ENCODE results near the gene CCDC3. TPM values are rescaled to one million over a fixed set of nuclear protein-coding genes. Genes with fewer than 3 reads are reported as not detected.
A peak's percentile ranks its signal among the peaks of the same experiment; 100 is the strongest.

Gene CCDC3
- total RNA-seq, 4 donors from 2014 or later: 6.1 to 57.4 (median 21.6) TPM

GRCh38 chr10:12910835-12911234 is 90.7 kb downstream of the CCDC3 start:
- DNase-seq: no peak
- Histone ChIP-seq H3K4me3 (no peak overlapping the region), H3K9me3 (no peaks in the 10 kb centered on the region), H3K36me3 (no peaks in the 10 kb centered on the region), H3K27me3 (no peaks in the 10 kb centered on the region), H3K4me1 (no peaks in the 10 kb centered on the region), H3K27ac (no peak overlapping the region)
- TF ChIP-seq POLR2A (IDR thresholded peaks at IDR 0.05): no peak
- TF ChIP-seq, protein P1, sequence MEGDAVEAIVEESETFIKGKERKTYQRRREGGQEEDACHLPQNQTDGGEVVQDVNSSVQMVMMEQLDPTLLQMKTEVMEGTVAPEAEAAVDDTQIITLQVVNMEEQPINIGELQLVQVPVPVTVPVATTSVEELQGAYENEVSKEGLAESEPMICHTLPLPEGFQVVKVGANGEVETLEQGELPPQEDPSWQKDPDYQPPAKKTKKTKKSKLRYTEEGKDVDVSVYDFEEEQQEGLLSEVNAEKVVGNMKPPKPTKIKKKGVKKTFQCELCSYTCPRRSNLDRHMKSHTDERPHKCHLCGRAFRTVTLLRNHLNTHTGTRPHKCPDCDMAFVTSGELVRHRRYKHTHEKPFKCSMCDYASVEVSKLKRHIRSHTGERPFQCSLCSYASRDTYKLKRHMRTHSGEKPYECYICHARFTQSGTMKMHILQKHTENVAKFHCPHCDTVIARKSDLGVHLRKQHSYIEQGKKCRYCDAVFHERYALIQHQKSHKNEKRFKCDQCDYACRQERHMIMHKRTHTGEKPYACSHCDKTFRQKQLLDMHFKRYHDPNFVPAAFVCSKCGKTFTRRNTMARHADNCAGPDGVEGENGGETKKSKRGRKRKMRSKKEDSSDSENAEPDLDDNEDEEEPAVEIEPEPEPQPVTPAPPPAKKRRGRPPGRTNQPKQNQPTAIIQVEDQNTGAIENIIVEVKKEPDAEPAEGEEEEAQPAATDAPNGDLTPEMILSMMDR (IDR thresholded peaks at IDR 0.05 in 4 of 5, conservative IDR thresholded peaks at IDR 0.05 in 1 of 5): no peak
- intact Hi-C loops (cut with DNase I; ENCODE audit: low total_unique reads) (no loop called here), in situ Hi-C loops (cut with MboI; ENCODE audit: low sequenced_read_pairs in 4 of 4) (loop anchor here in 2 of 4 donors (25.0 kb wide), 2 partner anchors 176 to 649 kb away; no protein-coding TSS in a partner anchor)
- no peak for ATAC-seq

- in situ Hi-C loops (cut with MboI; ENCODE audit: low sequenced_read_pairs in 4 of 4): loop anchor here in 3 of 4 donors (10.0 to 25.0 kb wide), 3 partner anchors 177 to 648 kb away; no protein-coding TSS in a partner anchor
- H3K27ac ChIP-seq: peak overlapping the region in 1 of 4 donors; percentile 44
- no peak overlapping the region for H3K4me3 ChIP-seq
- no peaks in the 10 kb centered on the region for H3K4me1 ChIP-seq
- TF ChIP-seq, protein P1 (IDR thresholded peaks at IDR 0.05 in 4 of 5, conservative IDR thresholded peaks at IDR 0.05 in 1 of 5): no peak
- no peak for TF ChIP-seq POLR2A (IDR thresholded peaks at IDR 0.05)
- DNase-seq (no peak), ATAC-seq (peak in 1 of 2 donors; percentile 27)
- no peaks in the 10 kb centered on the region for H3K9me3 ChIP-seq
- H3K36me3 ChIP-seq: no peaks in the 10 kb centered on the region
- H3K27me3 ChIP-seq: no peaks in the 10 kb centered on the region
- intact Hi-C loops (cut with DNase I; ENCODE audit: low total_unique reads): loop anchor here (10.0 kb wide), 2 partner anchors 125 to 645 kb away; no protein-coding TSS in a partner anchor
Observed at GRCh38 chr10:12909836-12910185, 91.7 kb downstream of the CCDC3 start.

- Histone ChIP-seq H3K9me3 (no peaks in the 10 kb centered on the region), H3K4me1 (no peaks in the 10 kb centered on the region), H3K4me3 (no peak overlapping the region), H3K36me3 (no peaks in the 10 kb centered on the region), H3K27ac (no peak overlapping the region), H3K27me3 (no peaks in the 10 kb centered on the region)
- intact Hi-C loops (cut with DNase I; ENCODE audit: low total_unique reads) (loop anchor here (10.0 kb wide), 2 partner anchors 125 to 645 kb away; no protein-coding TSS in a partner anchor), in situ Hi-C loops (cut with MboI; ENCODE audit: low sequenced_read_pairs in 4 of 4) (loop anchor here in 3 of 4 donors (10.0 to 25.0 kb wide), 3 partner anchors 178 to 647 kb away; no protein-coding TSS in a partner anchor)
- no peak for DNase-seq
- TF ChIP-seq, protein P1 (IDR thresholded peaks at IDR 0.05 in 4 of 5, conservative IDR thresholded peaks at IDR 0.05 in 1 of 5): no peak
- no peak for TF ChIP-seq POLR2A (IDR thresholded peaks at IDR 0.05)
- ATAC-seq: no peak
Observed at GRCh38 chr10:12909182-12909835, 92.2 kb downstream of the CCDC3 start.

DNA sequence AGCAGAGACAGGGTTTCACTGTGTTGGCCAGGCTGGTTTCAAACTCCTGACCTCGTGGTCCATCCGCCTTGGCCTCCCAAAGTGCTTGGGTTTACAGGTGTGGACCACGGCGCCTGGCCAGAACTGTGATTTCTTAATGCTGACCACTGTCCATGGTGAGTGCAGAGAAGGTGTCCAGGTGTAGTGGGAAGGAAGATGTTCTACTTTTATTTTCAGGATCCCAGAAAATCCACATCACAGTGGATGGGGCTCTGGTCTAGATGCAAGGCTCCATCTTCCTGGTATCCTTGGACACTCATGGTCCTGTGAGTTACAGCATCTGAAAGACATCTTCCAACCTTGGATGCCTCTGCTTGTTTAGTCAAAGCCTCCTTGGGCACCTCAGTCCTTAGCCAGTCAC is 92.7 kb downstream of the CCDC3 start:
- intact Hi-C loops (cut with DNase I; ENCODE audit: low total_unique reads) (loop anchor here (10.0 kb wide), 2 partner anchors 124 to 644 kb away; no protein-coding TSS in a partner anchor), in situ Hi-C loops (cut with MboI; ENCODE audit: low sequenced_read_pairs in 4 of 4) (loop anchor here in 3 of 4 donors (10.0 to 25.0 kb wide), 3 partner anchors 179 to 646 kb away; no protein-coding TSS in a partner anchor)
- DNase-seq (no peak), ATAC-seq (no peak)
- Histone ChIP-seq H3K4me3 (no peak overlapping the region), H3K4me1 (no peaks in the 10 kb centered on the region), H3K9me3 (no peaks in the 10 kb centered on the region), H3K27me3 (no peaks in the 10 kb centered on the region), H3K27ac (no peak overlapping the region), H3K36me3 (no peaks in the 10 kb centered on the region)
- no peak for TF ChIP-seq POLR2A (IDR thresholded peaks at IDR 0.05)
- TF ChIP-seq, protein P1 (IDR thresholded peaks at IDR 0.05 in 4 of 5, conservative IDR thresholded peaks at IDR 0.05 in 1 of 5): no peak
